SU-DHL-6 (cell line): Measurements from ENCODE around the gene RAI1.
"Not testable (repeated sequence)": the region's sequence is repeated elsewhere in the genome, so short reads cannot be mapped to it uniquely, and the experiment has no call there.

Source experiments
- H2AFZ ChIP-seq: fragments of 200-600 bp; sonication (generic); 2 replicates; pipeline ENCODE4 v1.6.1; 2014; ENCODE audit warnings: low read depth, mild to moderate bottlenecking, moderate library complexity, mixed read lengths, antibody characterized with exemption, low read length; ENCODE audit not compliant: severe bottlenecking
- H3F3A ChIP-seq: fragments of 200-600 bp; shearing (Covaris generic); 2 replicates; pipeline ENCODE4 v1.6.0; 2016; ENCODE audit warnings: antibody characterized with exemption, mild to moderate bottlenecking; ENCODE audit not compliant: insufficient read depth
- H3K27ac ChIP-seq: fragments of 200-600 bp; sonication (generic); 2 replicates; pipeline ENCODE4 v1.5.1; 2016; ENCODE audit warnings: low read depth, mild to moderate bottlenecking, low read length, moderate library complexity, mixed read lengths
- H3K27me3 ChIP-seq: fragments of 200-600 bp; sonication (generic), shearing (Covaris generic); 2 replicates; pipeline ENCODE4 v1.6.0; 2014; ENCODE audit warnings: mild to moderate bottlenecking, low read length
- H3K36me3 ChIP-seq: fragments of 200-600 bp; sonication (generic); 2 replicates; pipeline ENCODE4 v1.6.1; 2014; ENCODE audit warnings: mild to moderate bottlenecking, low read length, mixed read lengths
- H3K4me2 ChIP-seq: fragments of 300-600, 200-600 bp; shearing (Covaris generic), sonication (generic); 2 replicates; pipeline ENCODE4 v1.6.0; 2014; ENCODE audit warnings: low read length, low read depth, mild to moderate bottlenecking; ENCODE audit not compliant: poor library complexity, severe bottlenecking
- H3K4me3 ChIP-seq: fragments of 200-600 bp; sonication (generic); 2 replicates; pipeline ENCODE4 v1.5.1; 2014; ENCODE audit warnings: antibody characterized with exemption, low read length, mild to moderate bottlenecking, mixed read lengths; ENCODE audit not compliant: insufficient read depth, poor library complexity, severe bottlenecking
- H3K79me2 ChIP-seq: fragments of 200-600 bp; sonication (generic); 2 replicates; pipeline ENCODE4 v1.6.1; 2014; ENCODE audit warnings: mild to moderate bottlenecking, low read length, moderate library complexity; ENCODE audit not compliant: insufficient read depth
- H3K9ac ChIP-seq: fragments of 200-600 bp; sonication (generic); 2 replicates; pipeline ENCODE4 v1.7.0; 2014; ENCODE audit warnings: mild to moderate bottlenecking, low read length
- H3K9me2 ChIP-seq: fragments of 200-600 bp; sonication (generic); replicated peaks from 2 replicates; pipeline ENCODE4 v1.6.1; 2014; ENCODE audit warnings: low read length; ENCODE audit not compliant: insufficient read depth
- H3K9me3 ChIP-seq: fragments of 200-600 bp; sonication (generic); 2 replicates; pipeline ENCODE4 v1.6.1; 2014; ENCODE audit warnings: low read length, mixed read lengths; ENCODE audit not compliant: insufficient read depth
- H4K20me1 ChIP-seq: fragments of 200-600 bp; sonication (generic); 2 replicates; pipeline ENCODE4 v1.6.1; 2014; ENCODE audit warnings: low read depth, mild to moderate bottlenecking, antibody characterized with exemption, low read length, moderate library complexity, mixed read lengths
- EZH2phosphoT487 ChIP-seq: fragments of 200-600 bp; sonication (generic), shearing (Covaris generic); conservative IDR thresholded peaks from 2 replicates; pipeline ENCODE4 v1.6.1; 2018; ENCODE audit warnings: mild to moderate bottlenecking, antibody characterized with exemption, low read length, moderate library complexity, mixed read lengths
- TF ChIP-seq, protein P1 (sequence below): fragments of 200-600 bp; sonication (generic); IDR thresholded peaks from one replicate; pipeline ENCODE4 v1.5.1; 2017; ENCODE audit warnings: antibody characterized with exemption, mild to moderate bottlenecking, low read length, moderate library complexity; ENCODE audit not compliant: insufficient read depth, poor library complexity, severe bottlenecking

RAI1 gene

DNA sequence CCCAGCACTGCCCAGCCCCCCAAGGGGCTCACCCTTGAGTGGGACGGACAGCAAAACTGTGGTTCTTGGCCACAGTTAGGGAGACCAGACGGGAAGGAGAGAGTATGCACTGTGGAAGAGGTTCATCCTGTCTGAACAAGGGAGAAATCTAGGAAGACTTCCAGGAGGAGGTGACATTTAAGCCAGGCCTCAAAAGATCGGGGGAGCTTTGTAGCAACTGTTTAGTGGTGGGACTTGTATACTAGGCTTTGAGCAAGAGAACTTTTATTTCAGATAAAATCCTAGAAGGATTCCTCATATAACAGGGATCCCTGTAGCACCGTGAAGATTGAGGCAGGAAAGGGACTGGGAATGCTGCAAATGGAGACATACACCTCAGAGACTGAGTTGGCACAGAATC lies 124.8 kb downstream of the RAI1 start:
- no peak overlapping the region for H2AFZ ChIP-seq
- H3K9me3 ChIP-seq, result no peaks in the 10 kb centered on the region
- H3K27me3 ChIP-seq, result no peaks in the 10 kb centered on the region
- no peak overlapping the region for H3K4me3 ChIP-seq
- TF ChIP-seq, protein P1, sequence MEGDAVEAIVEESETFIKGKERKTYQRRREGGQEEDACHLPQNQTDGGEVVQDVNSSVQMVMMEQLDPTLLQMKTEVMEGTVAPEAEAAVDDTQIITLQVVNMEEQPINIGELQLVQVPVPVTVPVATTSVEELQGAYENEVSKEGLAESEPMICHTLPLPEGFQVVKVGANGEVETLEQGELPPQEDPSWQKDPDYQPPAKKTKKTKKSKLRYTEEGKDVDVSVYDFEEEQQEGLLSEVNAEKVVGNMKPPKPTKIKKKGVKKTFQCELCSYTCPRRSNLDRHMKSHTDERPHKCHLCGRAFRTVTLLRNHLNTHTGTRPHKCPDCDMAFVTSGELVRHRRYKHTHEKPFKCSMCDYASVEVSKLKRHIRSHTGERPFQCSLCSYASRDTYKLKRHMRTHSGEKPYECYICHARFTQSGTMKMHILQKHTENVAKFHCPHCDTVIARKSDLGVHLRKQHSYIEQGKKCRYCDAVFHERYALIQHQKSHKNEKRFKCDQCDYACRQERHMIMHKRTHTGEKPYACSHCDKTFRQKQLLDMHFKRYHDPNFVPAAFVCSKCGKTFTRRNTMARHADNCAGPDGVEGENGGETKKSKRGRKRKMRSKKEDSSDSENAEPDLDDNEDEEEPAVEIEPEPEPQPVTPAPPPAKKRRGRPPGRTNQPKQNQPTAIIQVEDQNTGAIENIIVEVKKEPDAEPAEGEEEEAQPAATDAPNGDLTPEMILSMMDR, result no peak
- TF ChIP-seq EZH2phosphoT487, result no peak
- no peaks in the 10 kb centered on the region for H3F3A ChIP-seq
- no peaks in the 10 kb centered on the region for H3K79me2 ChIP-seq
- no peak overlapping the region for H3K4me2 ChIP-seq
- H3K36me3 ChIP-seq, result no peaks in the 10 kb centered on the region
- H3K27ac ChIP-seq, result no peak overlapping the region
- no peaks in the 10 kb centered on the region for H3K9me2 ChIP-seq
- no peaks in the 10 kb centered on the region for H4K20me1 ChIP-seq
- H3K9ac ChIP-seq, result no peak overlapping the region

DNA sequence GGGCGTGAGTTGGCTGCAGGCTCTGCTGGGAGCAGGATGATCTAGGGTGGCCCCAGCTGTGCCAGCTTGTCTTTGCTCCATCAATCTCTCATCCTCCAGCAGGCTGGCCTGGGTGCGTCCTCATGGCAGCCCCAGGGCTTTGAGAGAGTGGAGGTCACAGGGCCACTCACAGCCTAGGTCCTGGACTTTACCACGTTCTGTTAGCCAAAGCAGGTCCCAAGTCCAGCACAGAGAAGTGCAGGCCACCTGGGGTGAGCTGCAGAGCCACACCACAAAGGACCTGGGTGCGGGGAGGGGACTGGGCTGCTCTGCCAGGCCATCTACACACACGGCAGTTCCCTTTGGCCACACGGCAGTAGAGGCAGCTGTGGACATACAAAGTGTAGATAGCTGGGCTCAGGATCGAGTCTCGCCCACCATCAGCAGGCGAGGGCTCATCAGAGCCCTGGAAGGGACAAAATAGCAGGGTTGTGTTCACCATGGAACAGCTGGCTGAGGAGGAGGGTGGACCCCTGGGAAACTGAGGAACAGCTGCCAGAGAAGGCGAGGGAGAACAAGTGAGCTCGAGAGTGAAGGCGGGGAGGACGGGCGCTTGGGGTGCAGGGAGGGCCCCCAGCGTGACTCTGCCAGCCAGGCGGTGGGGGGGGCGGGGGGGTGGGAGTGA lies 125.5 kb downstream of the RAI1 start:
- H3K9me3 ChIP-seq, result no peaks in the 10 kb centered on the region
- H3F3A ChIP-seq, result no peaks in the 10 kb centered on the region
- TF ChIP-seq, protein P1, result no peak
- TF ChIP-seq EZH2phosphoT487, result no peak
- H3K9me2 ChIP-seq, result no peaks in the 10 kb centered on the region
- H3K9ac ChIP-seq, result no peak overlapping the region
- H3K27ac ChIP-seq, result no peak overlapping the region
- H3K4me3 ChIP-seq, result no peak overlapping the region
- no peak overlapping the region for H3K4me2 ChIP-seq
- no peaks in the 10 kb centered on the region for H3K79me2 ChIP-seq
- no peak overlapping the region for H2AFZ ChIP-seq
- no peaks in the 10 kb centered on the region for H3K36me3 ChIP-seq
- no peaks in the 10 kb centered on the region for H4K20me1 ChIP-seq
- no peaks in the 10 kb centered on the region for H3K27me3 ChIP-seq

DNA sequence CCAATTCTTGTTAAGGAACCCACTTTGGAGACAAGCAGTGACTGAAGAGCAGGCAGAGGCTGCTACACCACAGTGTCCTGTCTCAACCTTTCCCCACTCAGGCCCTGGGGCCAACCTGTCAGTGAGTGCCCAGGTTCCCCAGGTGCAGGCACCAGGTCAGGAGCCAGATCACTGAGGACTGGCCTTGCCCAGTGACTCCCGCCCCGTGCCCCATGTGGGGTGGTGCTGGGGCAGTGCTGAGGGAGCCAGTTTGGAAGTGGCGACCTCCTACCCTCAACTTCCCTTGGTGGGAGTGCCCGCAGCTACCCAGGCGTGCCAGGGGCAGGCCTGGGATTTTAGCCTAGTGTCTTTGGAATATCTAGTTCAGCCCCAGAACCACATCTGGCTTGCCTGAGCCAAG lies 126.2 kb downstream of the RAI1 start:
- Histone ChIP-seq H3K27ac (no peak overlapping the region), H3K27me3 (no peaks in the 10 kb centered on the region), H3F3A (no peaks in the 10 kb centered on the region), H3K9me2 (no peaks in the 10 kb centered on the region), H3K4me3 (no peak overlapping the region), H3K36me3 (no peaks in the 10 kb centered on the region), H3K9me3 (no peaks in the 10 kb centered on the region), H2AFZ (no peak overlapping the region), H4K20me1 (no peaks in the 10 kb centered on the region), H3K4me2 (no peak overlapping the region), H3K79me2 (no peaks in the 10 kb centered on the region), H3K9ac (no peak overlapping the region)
- TF ChIP-seq, protein P1, result no peak
- no peak for TF ChIP-seq EZH2phosphoT487

DNA sequence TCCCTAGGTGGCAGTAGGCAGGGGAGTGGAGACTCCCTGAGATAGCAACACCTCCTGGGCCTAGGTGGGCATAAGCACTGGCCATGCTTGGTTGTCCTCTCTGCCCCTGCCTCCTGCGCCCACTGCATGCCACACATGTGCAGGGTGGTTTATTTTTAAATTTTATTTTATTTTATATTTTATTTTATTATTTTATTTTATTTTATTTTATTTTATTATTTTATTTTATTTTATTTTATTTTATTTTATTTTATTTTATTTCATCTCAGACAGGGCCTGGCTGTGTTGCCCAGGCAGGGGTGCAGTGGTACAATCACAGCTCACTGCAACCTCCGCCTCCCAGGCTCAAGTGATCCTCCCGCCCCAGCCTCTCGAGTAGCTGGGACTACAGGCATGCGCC lies 126.9 kb downstream of the RAI1 start:
- not testable (repeated sequence) for H3K4me2 ChIP-seq, H3K27me3 ChIP-seq, H3K79me2 ChIP-seq, H3K9me2 ChIP-seq, H4K20me1 ChIP-seq, H3K36me3 ChIP-seq, H3K27ac ChIP-seq, H3K9ac ChIP-seq, H2AFZ ChIP-seq, H3F3A ChIP-seq, H3K9me3 ChIP-seq, H3K4me3 ChIP-seq
